Glutamatergic neuron (in vitro differentiated cells): ENCODE measurements around the gene ASB2. TPM values are rescaled to one million over a fixed set of nuclear protein-coding genes. Genes with fewer than 3 reads are reported as not detected.

Source experiments
- DNase-seq: peaks from one replicate; pipeline ENCODE4 v3.0.0; 2022
- H3K27ac Mint-ChIP-seq: one replicate; pipeline ENCODE4 v1.8.0; 2020; ENCODE audit warnings: mild to moderate bottlenecking, mixed read lengths, inconsistent platforms; ENCODE audit not compliant: unreplicated experiment
- H3K27me3 Mint-ChIP-seq: one replicate; pipeline ENCODE4 v1.8.0; 2020; ENCODE audit warnings: mild to moderate bottlenecking, moderate library complexity, mixed read lengths, inconsistent platforms; ENCODE audit not compliant: unreplicated experiment
- H3K36me3 Mint-ChIP-seq: one replicate; pipeline ENCODE4 v1.8.0; 2020; ENCODE audit warnings: mild to moderate bottlenecking, mixed read lengths, inconsistent platforms; ENCODE audit not compliant: unreplicated experiment
- H3K4me1 Mint-ChIP-seq: one replicate; pipeline ENCODE4 v1.8.0; 2020; ENCODE audit warnings: mild to moderate bottlenecking, low read depth, mixed read lengths, inconsistent platforms; ENCODE audit not compliant: unreplicated experiment
- H3K4me3 Mint-ChIP-seq: one replicate; pipeline ENCODE4 v1.8.0; 2020; ENCODE audit warnings: mild to moderate bottlenecking, mixed read lengths, inconsistent platforms; ENCODE audit not compliant: unreplicated experiment
- H3K9me3 Mint-ChIP-seq: one replicate; pipeline ENCODE4 v1.8.0; 2020; ENCODE audit warnings: mild to moderate bottlenecking, moderate library complexity, mixed read lengths, inconsistent platforms; ENCODE audit not compliant: unreplicated experiment
- CTCF ChIP-seq: fragments of 200-600 bp; sonication (generic); IDR thresholded peaks from one replicate; pipeline ENCODE4 v1.5.0; 2021; ENCODE audit not compliant: partially characterized antibody, unreplicated experiment
- total RNA-seq: library from RNA; stranded (reverse); fragmentation: NEBNext Ultra II Directional; extraction: Animal tissue kit (Norgen Biotek cat#: 25700); gene quantifications from one replicate; pipeline ENCODE4 v1.2.1, GENCODE V29; 2021; ENCODE audit not compliant: unreplicated experiment

Gene ASB2
- total RNA-seq, 1 donor from 2014 or later = 16.6 TPM

- no peak for DNase-seq
- Mint-ChIP-seq H3K27ac (no peak overlapping the region), H3K4me3 (no peak overlapping the region), H3K36me3 (no peaks in the 10 kb centered on the region), H3K4me1 (peaks cover 15% of the 10 kb centered on the region), H3K9me3 (peaks cover 5% of the 10 kb centered on the region), H3K27me3 (peaks cover 3% of the 10 kb centered on the region)
- TF ChIP-seq CTCF = no peak
These were observed 5.2 kb upstream of the ASB2 start for GRCh38 chr14:93981316-93982229.

- peaks cover 7% of the 10 kb centered on the region for H3K9me3 Mint-ChIP-seq
- no peak for TF ChIP-seq CTCF
- peaks cover 4% of the 10 kb centered on the region for H3K27me3 Mint-ChIP-seq
- no peak overlapping the region for H3K27ac Mint-ChIP-seq
- DNase-seq = no peak
- H3K36me3 Mint-ChIP-seq = peaks cover 3% of the 10 kb centered on the region
- H3K4me1 Mint-ChIP-seq = peaks cover 20% of the 10 kb centered on the region
- no peak overlapping the region for H3K4me3 Mint-ChIP-seq
These were observed 4.3 kb upstream of the ASB2 start for GRCh38 chr14:93980456-93981201.

- Mint-ChIP-seq H3K9me3 (peaks cover 19% of the 10 kb centered on the region), H3K36me3 (peaks cover 5% of the 10 kb centered on the region), H3K27ac (no peak overlapping the region), H3K4me1 (peaks cover 30% of the 10 kb centered on the region), H3K4me3 (no peak overlapping the region), H3K27me3 (peaks cover 13% of the 10 kb centered on the region)
- no peak for TF ChIP-seq CTCF
- DNase-seq = no peak
These were observed 2.4 kb upstream of the ASB2 start for GRCh38 chr14:93978735-93979134.

GRCh38 chr14:93977790-93978581 is 1.6 kb upstream of the ASB2 start:
- Mint-ChIP-seq H3K36me3 (peaks cover 5% of the 10 kb centered on the region), H3K27ac (no peak overlapping the region), H3K9me3 (peaks cover 19% of the 10 kb centered on the region), H3K4me3 (no peak overlapping the region), H3K4me1 (peaks cover 33% of the 10 kb centered on the region), H3K27me3 (peaks cover 15% of the 10 kb centered on the region)
- no peak for DNase-seq
- no peak for TF ChIP-seq CTCF
